Stimulated activated CD8-positive, alpha-beta memory T cell treated with anti-CD3 and anti-CD28 coated beads, Interleukin-7, amount 100 ng/mL, for 4 hours (primary cell): Measurements from ENCODE around the gene COL4A3.

Source experiments
- DNase-seq, 2 donors: peaks; one replicate each; pipeline ENCODE4 v3.0.0-alpha.2; 2020; ENCODE audit warnings: low read depth in 2 of 2

COL4A3 gene

GRCh38 chr2:227287771-227288170, 123.3 kb downstream of the COL4A3 start:
- no peak for DNase-seq

- DNase-seq, result no peak
These were observed 127.9 kb downstream of the COL4A3 start for GRCh38 chr2:227292314-227292713.

- no peak for DNase-seq
These were observed 129.1 kb downstream of the COL4A3 start for GRCh38 chr2:227293531-227293930.

GRCh38 chr2:227295806-227296205, 131.4 kb downstream of the COL4A3 start:
- no peak for DNase-seq

GRCh38 chr2:227296671-227297405, 132.4 kb downstream of the COL4A3 start:
- no peak for DNase-seq

- DNase-seq, result no peak
These were observed 137.1 kb downstream of the COL4A3 start for GRCh38 chr2:227301523-227301922.

- no peak for DNase-seq
These were observed 144.4 kb downstream of the COL4A3 start for GRCh38 chr2:227308784-227309183.

GRCh38 chr2:227310756-227311110, 146.3 kb downstream of the COL4A3 start:
- no peak for DNase-seq

GRCh38 chr2:227311861-227312506, 147.6 kb downstream of the COL4A3 start:
- no peak for DNase-seq

- DNase-seq, result no peak
These were observed 148.2 kb downstream of the COL4A3 start for GRCh38 chr2:227312579-227312978.

GRCh38 chr2:227313310-227313709, 148.9 kb downstream of the COL4A3 start:
- no peak for DNase-seq

GRCh38 chr2:227317834-227318233, 153.4 kb downstream of the COL4A3 start:
- no peak for DNase-seq

GRCh38 chr2:227320305-227321094, 156.1 kb downstream of the COL4A3 start:
- DNase-seq, result no peak

- no peak for DNase-seq
These were observed 158.2 kb downstream of the COL4A3 start for GRCh38 chr2:227322530-227323205.

- DNase-seq, result no peak
These were observed 159.4 kb downstream of the COL4A3 start for GRCh38 chr2:227323818-227324217.

- peak in 1 of 2 donors; percentile 2 for DNase-seq
These were observed 160.2 kb downstream of the COL4A3 start for GRCh38 chr2:227324642-227324994.

GRCh38 chr2:227324995-227325838, 160.8 kb downstream of the COL4A3 start, which contains the start of gene MFF:
Gene MFF (plus strand): TSS chr2:227325251. CDS start chr2:227330666, 5,415 bp downstream.
- DNase-seq, result peak; percentile 90 to 91

GRCh38 chr2:227325839-227326195, 161.4 kb downstream of the COL4A3 start:
- no peak for DNase-seq

GRCh38 chr2:227326783-227327182, 162.4 kb downstream of the COL4A3 start:
- DNase-seq, result no peak

- no peak for DNase-seq
These were observed 171.3 kb downstream of the COL4A3 start for GRCh38 chr2:227335713-227336112.

GRCh38 chr2:227337442-227337841, 173.0 kb downstream of the COL4A3 start:
- no peak for DNase-seq
